NB4 (cell line): ENCODE data around the gene LITAF.

Experiments
- DNase-seq: peaks from one replicate; pipeline ENCODE4 v3.0.0; 2010; ENCODE audit warnings: low read depth
- H3K4me3 ChIP-seq: one replicate; pipeline ENCODE4 v1.5.1; 2011; ENCODE audit warnings: mild to moderate bottlenecking, low read depth, low read length, moderate library complexity
- MAX ChIP-seq: IDR thresholded peaks from 2 replicates; pipeline ENCODE4 v1.6.1; 2011; ENCODE audit warnings: low read depth, low read length
- MYC ChIP-seq: IDR thresholded peaks from 2 replicates; pipeline ENCODE4 v1.6.1; 2011; ENCODE audit warnings: low read depth, low read length
- POLR2A ChIP-seq: IDR thresholded peaks from 2 replicates; pipeline ENCODE4 v1.6.1; 2011; ENCODE audit warnings: mild to moderate bottlenecking; ENCODE audit not compliant: insufficient read length; ENCODE audit errors: extremely low read depth
- TF ChIP-seq, protein P1 (sequence below): IDR thresholded peaks from one replicate; pipeline ENCODE4 v1.5.1; 2012; ENCODE audit warnings: low read depth, low read length

LITAF gene

DNA sequence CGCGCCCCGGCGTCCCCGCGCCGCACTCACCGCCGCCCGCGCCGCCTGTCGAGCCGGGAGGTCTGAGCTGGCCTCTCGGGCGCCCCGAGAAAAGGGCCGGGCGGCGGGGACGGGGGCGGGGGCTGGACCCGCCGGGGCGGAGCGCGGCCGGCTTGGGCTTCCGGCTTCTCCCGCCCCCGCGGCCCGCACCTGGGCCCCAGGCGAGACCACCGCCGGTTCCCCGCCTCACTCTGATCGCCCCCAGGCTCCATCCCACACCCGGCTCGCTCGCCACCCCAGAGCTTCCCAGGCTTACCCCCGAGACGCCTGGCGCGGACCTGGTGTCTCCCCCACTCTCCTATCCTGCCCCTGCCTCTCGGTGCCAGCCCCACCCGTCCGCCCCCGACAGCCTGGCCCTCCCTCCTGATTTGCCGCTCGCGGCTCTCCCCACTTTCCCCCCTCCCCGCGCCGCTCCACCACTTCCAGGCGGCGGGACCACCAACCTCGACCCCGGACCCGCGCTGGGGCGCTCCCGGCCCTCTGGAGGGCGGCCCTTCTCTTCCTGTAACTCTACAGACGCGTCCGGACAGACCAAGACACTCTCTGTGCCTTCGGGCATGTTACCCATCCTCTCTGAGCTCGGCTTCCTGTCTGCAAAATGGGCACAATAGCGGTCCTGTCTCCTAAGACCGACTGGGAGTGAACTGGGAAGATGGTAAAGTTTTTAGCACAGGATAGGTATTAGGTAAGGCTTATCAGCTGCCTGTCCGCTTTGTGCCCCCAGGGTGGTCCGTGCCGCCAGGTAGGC lies at the start of gene LITAF:
Gene LITAF (minus strand): TSS at position 64 of the 787 bp plus-strand sequence. CDS start 30,189 bp downstream, outside the sequence.
- TF ChIP-seq, protein P1, sequence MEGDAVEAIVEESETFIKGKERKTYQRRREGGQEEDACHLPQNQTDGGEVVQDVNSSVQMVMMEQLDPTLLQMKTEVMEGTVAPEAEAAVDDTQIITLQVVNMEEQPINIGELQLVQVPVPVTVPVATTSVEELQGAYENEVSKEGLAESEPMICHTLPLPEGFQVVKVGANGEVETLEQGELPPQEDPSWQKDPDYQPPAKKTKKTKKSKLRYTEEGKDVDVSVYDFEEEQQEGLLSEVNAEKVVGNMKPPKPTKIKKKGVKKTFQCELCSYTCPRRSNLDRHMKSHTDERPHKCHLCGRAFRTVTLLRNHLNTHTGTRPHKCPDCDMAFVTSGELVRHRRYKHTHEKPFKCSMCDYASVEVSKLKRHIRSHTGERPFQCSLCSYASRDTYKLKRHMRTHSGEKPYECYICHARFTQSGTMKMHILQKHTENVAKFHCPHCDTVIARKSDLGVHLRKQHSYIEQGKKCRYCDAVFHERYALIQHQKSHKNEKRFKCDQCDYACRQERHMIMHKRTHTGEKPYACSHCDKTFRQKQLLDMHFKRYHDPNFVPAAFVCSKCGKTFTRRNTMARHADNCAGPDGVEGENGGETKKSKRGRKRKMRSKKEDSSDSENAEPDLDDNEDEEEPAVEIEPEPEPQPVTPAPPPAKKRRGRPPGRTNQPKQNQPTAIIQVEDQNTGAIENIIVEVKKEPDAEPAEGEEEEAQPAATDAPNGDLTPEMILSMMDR, result no peak
- TF ChIP-seq POLR2A, result peak; percentile 30
- TF ChIP-seq MYC, result 0 out of 2 replicates have a peak, but pooled peaks have one; percentile 18
- TF ChIP-seq MAX, result no peak
- peak; percentile 70 for DNase-seq
- H3K4me3 ChIP-seq, result peak within 1 kb of the TSS; percentile 72

GRCh38 chr16:11636172-11636721 lies 49.5 kb upstream of the LITAF start:
- TF ChIP-seq MAX (no peak), MYC (no peak), POLR2A (no peak)
- TF ChIP-seq, protein P1, result no peak
- H3K4me3 ChIP-seq, result no peak overlapping the region
- no peak for DNase-seq

GRCh38 chr16:11635679-11636171 lies 49.0 kb upstream of the LITAF start:
- H3K4me3 ChIP-seq, result no peak overlapping the region
- no peak for DNase-seq
- TF ChIP-seq MAX (no peak), MYC (no peak), POLR2A (no peak)
- TF ChIP-seq, protein P1, result no peak

DNA sequence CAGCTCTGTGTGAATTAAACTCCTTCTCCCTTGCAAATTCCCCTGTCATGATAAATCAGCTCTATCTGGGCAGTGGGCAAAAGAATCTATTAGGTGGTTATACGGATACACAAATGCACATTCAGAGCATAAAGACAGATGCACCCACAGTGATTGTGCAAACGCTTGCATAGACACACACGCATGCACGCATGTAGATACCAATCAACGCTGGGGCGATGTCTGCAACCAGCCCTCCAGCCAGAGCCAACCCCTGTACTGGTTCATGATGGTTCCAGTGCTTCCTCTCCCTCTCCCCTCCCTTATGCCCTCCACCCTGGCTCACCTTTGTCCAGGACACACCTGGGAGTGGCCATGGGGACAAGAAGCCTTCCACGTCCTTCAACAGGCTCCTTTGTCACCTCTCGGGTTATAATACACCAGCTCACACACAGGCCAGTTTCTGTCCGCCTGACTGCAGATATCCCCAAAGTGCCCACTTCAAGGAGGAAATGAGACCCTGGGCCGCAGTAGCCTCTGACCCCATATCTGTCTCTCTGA lies 48.5 kb upstream of the LITAF start:
- no peak overlapping the region for H3K4me3 ChIP-seq
- no peak for DNase-seq
- TF ChIP-seq MAX, result no peak
- TF ChIP-seq POLR2A, result no peak
- TF ChIP-seq MYC, result no peak
- TF ChIP-seq, protein P1, result no peak

GRCh38 chr16:11634312-11634711 lies 47.6 kb upstream of the LITAF start:
- peak; percentile 54 for DNase-seq
- H3K4me3 ChIP-seq, result no peak overlapping the region
- TF ChIP-seq, protein P1, result no peak
- no peak for TF ChIP-seq POLR2A
- TF ChIP-seq MAX, result no peak
- TF ChIP-seq MYC, result no peak
